IMR-90 (cell line): ENCODE measurements around the gene SCFD2. TPM values are rescaled to one million over a fixed set of nuclear protein-coding genes. Genes with fewer than 3 reads are reported as not detected.

ENCODE experiments used
- ATAC-seq: fragments of 200-7000 bp; cut with Tn5 transposase; 2 replicates; pipeline ENCODE4 v1.9.1; 2020; ENCODE audit warnings: low read depth, mild to moderate bottlenecking, moderate library complexity
- BruUV-seq: library from RNA; stranded (reverse); fragments of 400-500 nt; replicated peaks from 2 replicates; lab custom pipeline; 2021; lab: Mats Ljungman, UMichigan
- CTCF ChIA-PET: fragments of 300-600 bp; formaldehyde crosslinking; extraction: SDS; loops from one replicate; lab custom pipeline; 2021; ENCODE audit warnings: antibody characterized with exemption; lab: Yijun Ruan, JAX
- POLR2A ChIA-PET: fragments of 300-600 bp; sonication (Branson Sonifier 250); formaldehyde crosslinking; loops from one replicate; lab custom pipeline; 2022; ENCODE audit warnings: antibody characterized with exemption; ENCODE audit not compliant: unreplicated experiment; lab: Charles Lee
- DNase-seq: peaks from one replicate; pipeline ENCODE4 v3.0.0; 2013
- H2AFZ ChIP-seq: replicated peaks from 2 replicates; pipeline ENCODE3; 2013; ENCODE audit warnings: low read length, mild to moderate bottlenecking; ENCODE audit not compliant: poor library complexity
- H2AK5ac ChIP-seq: 2 replicates; pipeline ENCODE4 v1.6.1; 2013; ENCODE audit warnings: low read depth, low read length, inconsistent platforms
- H2AK9ac ChIP-seq: replicated peaks from 2 replicates; pipeline ENCODE3; 2013; ENCODE audit warnings: mild to moderate bottlenecking, low read depth, low read length, moderate library complexity; ENCODE audit not compliant: poor library complexity
- H2BK120ac ChIP-seq: 2 replicates; pipeline ENCODE4 v1.6.1; 2013; ENCODE audit warnings: low read depth, low read length, inconsistent platforms
- H2BK15ac ChIP-seq: 3 replicates; pipeline ENCODE4 v1.6.1; 2013; ENCODE audit warnings: low read depth, low read length, inconsistent platforms
- H2BK20ac ChIP-seq: 2 replicates; pipeline ENCODE4 v1.6.1; 2013; ENCODE audit warnings: low read depth, mild to moderate bottlenecking, inconsistent platforms, low read length, moderate library complexity
- H2BK5ac ChIP-seq: 2 replicates; pipeline ENCODE4 v1.6.1; 2013; ENCODE audit warnings: mild to moderate bottlenecking, low read depth, low read length, inconsistent platforms; ENCODE audit not compliant: poor library complexity, severe bottlenecking
- H3K14ac ChIP-seq: replicated peaks from 2 replicates; pipeline ENCODE4 v1.6.1; 2013; ENCODE audit warnings: low read depth, low read length, inconsistent platforms
- H3K18ac ChIP-seq: 2 replicates; pipeline ENCODE4 v1.6.1; 2013; ENCODE audit warnings: low read depth, low read length, control low read depth
- H3K23ac ChIP-seq: 2 replicates; pipeline ENCODE4 v1.6.1; 2013; ENCODE audit warnings: low read depth, low read length, inconsistent platforms
- H3K27ac ChIP-seq: 2 replicates; pipeline ENCODE4 v1.5.1; 2013; ENCODE audit warnings: mild to moderate bottlenecking, control low read depth, low read length; ENCODE audit not compliant: insufficient read depth
- H3K27me3 ChIP-seq: 2 replicates; pipeline ENCODE4 v1.6.1; 2013; ENCODE audit warnings: low read length; ENCODE audit not compliant: control insufficient read depth, insufficient read depth
- H3K36me3 ChIP-seq: 2 replicates; pipeline ENCODE4 v1.6.1; 2013; ENCODE audit warnings: low read length, mixed read lengths; ENCODE audit not compliant: control insufficient read depth, insufficient read depth
- H3K4ac ChIP-seq: 2 replicates; pipeline ENCODE4 v1.6.1; 2013; ENCODE audit warnings: low read depth, low read length, inconsistent platforms
- H3K4me1 ChIP-seq: 2 replicates; pipeline ENCODE4 v1.6.1; 2013; ENCODE audit warnings: low read length, mixed read lengths; ENCODE audit not compliant: control insufficient read depth, insufficient read depth
- H3K4me2 ChIP-seq: 2 replicates; pipeline ENCODE4 v1.6.1; 2013; ENCODE audit warnings: low read depth, mild to moderate bottlenecking, control low read depth, low read length, moderate library complexity
- H3K4me3 ChIP-seq: 2 replicates; pipeline ENCODE4 v1.5.1; 2013; ENCODE audit warnings: low read depth, mild to moderate bottlenecking, control low read depth, low read length, moderate library complexity; ENCODE audit not compliant: insufficient read depth
- H3K56ac ChIP-seq: 2 replicates; pipeline ENCODE4 v1.6.1; 2013; ENCODE audit warnings: low read length, inconsistent platforms; ENCODE audit not compliant: insufficient read depth; ENCODE audit errors: extremely low read depth
- H3K79me1 ChIP-seq, 2 experiments: 2 replicates each; pipeline ENCODE4 v1.6.1; 2013; ENCODE audit warnings: low read length in 2 of 2, inconsistent platforms in 1 of 2, low read depth in 1 of 2
- H3K9ac ChIP-seq: 2 replicates; pipeline ENCODE4 v1.6.1; 2013; ENCODE audit warnings: low read depth, low read length, control low read depth
- H3K9me1 ChIP-seq: 2 replicates; pipeline ENCODE4 v1.6.1; 2013; ENCODE audit warnings: low read length, inconsistent platforms; ENCODE audit not compliant: insufficient read depth
- H3K9me3 ChIP-seq: 2 replicates; pipeline ENCODE4 v1.6.1; 2013; ENCODE audit warnings: low read length; ENCODE audit not compliant: control insufficient read depth, insufficient read depth
- H4K20me1 ChIP-seq: 2 replicates; pipeline ENCODE4 v1.6.1; 2013; ENCODE audit warnings: low read length, inconsistent platforms; ENCODE audit not compliant: insufficient read depth
- H4K5ac ChIP-seq: 2 replicates; pipeline ENCODE4 v1.6.1; 2013; ENCODE audit warnings: mild to moderate bottlenecking, low read depth, low read length, control low read depth
- H4K8ac ChIP-seq, 2 experiments: 2 replicates each; pipeline ENCODE4 v1.6.1; 2013; ENCODE audit warnings: low read depth in 2 of 2, low read length in 2 of 2, control low read depth in 1 of 2, inconsistent platforms in 1 of 2
- H4K91ac ChIP-seq: 2 replicates; pipeline ENCODE4 v1.6.1; 2013; ENCODE audit warnings: low read depth, low read length, inconsistent platforms; ENCODE audit not compliant: insufficient read depth
- CTCF ChIP-seq: conservative IDR thresholded peaks from 2 replicates; pipeline ENCODE4 v1.5.1; 2012; ENCODE audit warnings: mild to moderate bottlenecking, low read depth, low read length, improper control_type of control experiment
- NFE2L2 ChIP-seq: fragments of 150-350 bp; IDR thresholded peaks from 2 replicates; pipeline ENCODE4 v1.6.1; 2016; ENCODE audit warnings: low read depth, mild to moderate bottlenecking, low read length
- POLR2A ChIP-seq: IDR thresholded peaks from 2 replicates; pipeline ENCODE4 v1.6.1; 2012; ENCODE audit warnings: mild to moderate bottlenecking, low read depth, low read length
- RAD21 ChIP-seq: IDR thresholded peaks from 2 replicates; pipeline ENCODE4 v1.6.1; 2012; ENCODE audit warnings: low read length, improper control_type of control experiment
- RFX5 ChIP-seq: IDR thresholded peaks from 2 replicates; pipeline ENCODE4 v1.8.0; 2012; ENCODE audit warnings: low read depth, mild to moderate bottlenecking, low read length, moderate library complexity
- WGBS, 2 experiments: methylation state at CpG; one replicate each; pipeline versions ENCODE4 v1.1.5 to v1.1.7; 2013; ENCODE audit warnings: missing lambda C conversion rate in 2 of 2; ENCODE audit not compliant: insufficient read length in 1 of 2; ENCODE audit errors: extremely low coverage in 2 of 2; 5-methylcytosine and 5-hydroxymethylcytosine counted together
- dilution Hi-C: fragments of 300-500 bp; cut with HindIII; formaldehyde crosslinking; loops from one replicate; pipeline ENCODE4 v1.14.3; 2018; ENCODE audit warnings: low sequenced_read_pairs; ENCODE audit not compliant: unreplicated experiment
- in situ Hi-C: fragments of 300-500 bp; cut with MboI; formaldehyde crosslinking; loops from 3 replicates; pipeline ENCODE4 v1.14.3; 2019; ENCODE audit warnings: low sequenced_read_pairs, inconsistent platforms, mixed read lengths
- intact Hi-C: fragments of 100-400 bp; cut with micrococcal nuclease; formaldehyde crosslinking; loops from 2 replicates; pipeline ENCODE4 v1.10.0; 2022
- polyA plus RNA-seq, 3 experiments: library from polyadenylated mRNA; depleted of rRNA; stranded (reverse); fragments of >200 nt; gene quantifications; 2 replicates each; pipeline ENCODE4 v1.2.3, GENCODE V29; 2012; ENCODE audit warnings: low replicate concordance in 1 of 3
- total RNA-seq: library from RNA; depleted of rRNA; stranded (reverse); fragments of >200 nt; gene quantifications from 2 replicates; pipeline ENCODE4 v1.2.3, GENCODE V29; 2012

SCFD2 gene
- total and polyA plus RNA-seq, 2 of the 4 experiments (the other 2 are of a cell fraction) = 18.9 to 62.4 TPM

GRCh38 chr4:52925531-52925968 lies 440.3 kb downstream of the SCFD2 start:
- Histone ChIP-seq H3K27ac (no peak overlapping the region), H3K4me1 (peaks cover 2% of the 10 kb centered on the region; the same call in 1 of the 2 replicates), H3K18ac (no peak overlapping the region), H2BK5ac (no peak overlapping the region), H3K36me3 (no peaks in the 10 kb centered on the region), H3K27me3 (no peaks in the 10 kb centered on the region), H2AK9ac (no peak overlapping the region), H2BK20ac (no peak overlapping the region), H4K91ac (no peak overlapping the region), H2AK5ac (no peak overlapping the region), H3K23ac (no peak overlapping the region), H4K20me1 (no peaks in the 10 kb centered on the region), H2BK15ac (no peak overlapping the region), H3K4me2 (no peak overlapping the region), H2BK120ac (no peak overlapping the region), H3K4me3 (no peak overlapping the region), H3K4ac (no peak overlapping the region), H4K8ac (no peak overlapping the region), H3K79me1 (no peaks in the 10 kb centered on the region; a peak in 1 of 4 replicates), H3K9me3 (no peaks in the 10 kb centered on the region), H4K5ac (no peak overlapping the region), H3K9me1 (no peaks in the 10 kb centered on the region; the same call in 1 of the 2 replicates), H3K56ac (no peak overlapping the region), H2AFZ (no peak overlapping the region), H3K9ac (no peak overlapping the region), H3K14ac (no peak overlapping the region)
- intact Hi-C loops = no loop called here
- TF ChIP-seq RFX5 = no peak
- TF ChIP-seq RAD21 = no peak
- no peak for TF ChIP-seq POLR2A
- no peak for TF ChIP-seq CTCF
- no peak for TF ChIP-seq NFE2L2
- no CpG with 5 or more reads among the region's 3 CpGs for WGBS, 2 experiments
- in situ Hi-C loops = no loop called here
- no TSS peak for BruUV-seq
- peak; percentile 53 for ATAC-seq
- dilution Hi-C loops = no loop called here
- no peak for DNase-seq
- ChIA-PET CTCF (interaction anchor here (1.3 kb wide), 1 partner anchor 16 kb away, joined by 3 read pairs; no protein-coding TSS in a partner anchor), POLR2A (no interaction called here)
